Peyer's patch (tissue), 4 donors: ENCODE results near the gene CROCC.

Source experiments
- CTCF ChIP-seq, 6 experiments: fragments of 450-650 bp in 4 of 6; fragments of 200-600 bp in 2 of 6; sonication (generic) in 1 of 6; IDR thresholded peaks; one replicate each; pipeline ENCODE4 v1.5.1; 2017 to 2019; ENCODE audit warnings: antibody characterized with exemption in 6 of 6, mild to moderate bottlenecking in 3 of 6, moderate library complexity in 1 of 6
- POLR2A ChIP-seq, 2 donors: fragments of 450-650 bp; IDR thresholded peaks; one replicate each; pipeline ENCODE4 v1.5.1; 2017; ENCODE audit warnings: antibody characterized with exemption in 2 of 2, mild to moderate bottlenecking in 2 of 2, moderate library complexity in 2 of 2

- TF ChIP-seq POLR2A (IDR thresholded peaks at IDR 0.05) (no peak), CTCF (IDR thresholded peaks at IDR 0.05) (no peak)
Measured at GRCh38 chr1:16979475-16980327, 58.0 kb downstream of the CROCC start.
